ENCODE measurements around the gene SSX1. TPM values are rescaled to one million over a fixed set of nuclear protein-coding genes. Genes with fewer than 3 reads are reported as not detected.
"Not testable (repeated sequence)": the region's sequence is repeated elsewhere in the genome, so short reads cannot be mapped to it uniquely, and the experiment has no call there.

The SSX1 gene
- not detected for total RNA-seq

GRCh38 chrX:48255062-48255796 is at the start of gene SSX1:
SSX1 (plus strand) TSS chrX:48255392; CDS start chrX:48257242, 1,850 bp downstream.
- not testable (repeated sequence) for DNase-seq (ENCODE audit: low spot score); H3K9me3 ChIP-seq; H3K4me1 ChIP-seq; H3K27ac ChIP-seq; H3K27me3 ChIP-seq; H3K36me3 ChIP-seq; H3K4me3 ChIP-seq

GRCh38 chrX:48214341-48214740 is 40.9 kb upstream of the SSX1 start:
- H3K27ac ChIP-seq; H3K36me3 ChIP-seq; H3K4me1 ChIP-seq; H3K27me3 ChIP-seq; H3K4me3 ChIP-seq; DNase-seq (ENCODE audit: low spot score); H3K9me3 ChIP-seq: not testable (repeated sequence)

GRCh38 chrX:48224196-48224595 is 31.0 kb upstream of the SSX1 start:
- H3K27ac ChIP-seq; H3K4me3 ChIP-seq; H3K36me3 ChIP-seq; DNase-seq (ENCODE audit: low spot score); H3K9me3 ChIP-seq; H3K4me1 ChIP-seq; H3K27me3 ChIP-seq: not testable (repeated sequence)

- H3K4me3 ChIP-seq; H3K36me3 ChIP-seq; DNase-seq (ENCODE audit: low spot score): not testable (repeated sequence)
Measured at GRCh38 chrX:48252945-48253344, 2.2 kb upstream of the SSX1 start.

GRCh38 chrX:48274365-48274764 is 19.2 kb downstream of the SSX1 start:
- DNase-seq (ENCODE audit: low spot score); H3K9me3 ChIP-seq; H3K4me3 ChIP-seq; H3K36me3 ChIP-seq; H3K27me3 ChIP-seq; H3K27ac ChIP-seq; H3K4me1 ChIP-seq: not testable (repeated sequence)

More at GRCh38 chrX:48252945-48253344, 2.2 kb upstream of the SSX1 start:
- not testable (repeated sequence) for H3K9me3 ChIP-seq, H3K27me3 ChIP-seq, H3K27ac ChIP-seq, H3K4me1 ChIP-seq

GRCh38 chrX:48278958-48279357 is 23.8 kb downstream of the SSX1 start:
- H3K27ac ChIP-seq, result no peak overlapping the region
- no peaks in the 10 kb centered on the region for H3K36me3 ChIP-seq
- no peaks in the 10 kb centered on the region for H3K4me1 ChIP-seq
- H3K4me3 ChIP-seq, result no peak overlapping the region
- no peak for DNase-seq (ENCODE audit: low spot score)
- no peak for TF ChIP-seq CTCF (IDR thresholded peaks at IDR 0.05)
- H3K27me3 ChIP-seq, result no peaks in the 10 kb centered on the region
- H3K9me3 ChIP-seq, result no peaks in the 10 kb centered on the region

- not testable (repeated sequence) for H3K9me3 ChIP-seq; H3K36me3 ChIP-seq; H3K27me3 ChIP-seq; DNase-seq (ENCODE audit: low spot score); H3K4me1 ChIP-seq; H3K27ac ChIP-seq; H3K4me3 ChIP-seq
Measured at GRCh38 chrX:48280729-48281128, 25.5 kb downstream of the SSX1 start.

GRCh38 chrX:48306175-48306574 is 51.0 kb downstream of the SSX1 start:
- H3K27me3 ChIP-seq, result no peaks in the 10 kb centered on the region
- H3K36me3 ChIP-seq, result no peaks in the 10 kb centered on the region
- H3K9me3 ChIP-seq, result no peaks in the 10 kb centered on the region
- H3K27ac ChIP-seq, result no peak overlapping the region
- H3K4me1 ChIP-seq, result no peaks in the 10 kb centered on the region
- no peak overlapping the region for H3K4me3 ChIP-seq
- TF ChIP-seq CTCF (IDR thresholded peaks at IDR 0.05), result no peak
- no peak for DNase-seq (ENCODE audit: low spot score)

GRCh38 chrX:48313996-48314395 is 58.8 kb downstream of the SSX1 start:
- H3K27me3 ChIP-seq; DNase-seq (ENCODE audit: low spot score): not testable (repeated sequence)

More at GRCh38 chrX:48313996-48314395, 58.8 kb downstream of the SSX1 start:
- H3K4me3 ChIP-seq, H3K4me1 ChIP-seq, H3K36me3 ChIP-seq, H3K27ac ChIP-seq, H3K9me3 ChIP-seq: not testable (repeated sequence)

Other genes with a start within 250 kb of the SSX1 start
- not detected for gene SPACA5, start 248.4 kb upstream of the SSX1 start, total RNA-seq
- gene ZNF630, start 183.8 kb upstream of the SSX1 start, total RNA-seq, result 1 to 10 TPM; 2.7 to 3.9 TPM
- not detected for gene SPACA5B, start 124.8 kb upstream of the SSX1 start, total RNA-seq
- gene SSX5, start 58.6 kb upstream of the SSX1 start, total RNA-seq, result not detected
- not detected for gene SSX3, start 101.3 kb downstream of the SSX1 start, total RNA-seq
- gene SSX4, start 128.1 kb downstream of the SSX1 start, total RNA-seq, result not detected
- not detected for gene SSX4B, start 156.6 kb downstream of the SSX1 start, total RNA-seq
- gene SLC38A5, start 214.9 kb downstream of the SSX1 start, total RNA-seq, result 1 to 10 TPM; 2.2 to 4.9 TPM
- gene FTSJ1, start 220.8 kb downstream of the SSX1 start, total RNA-seq, result 10 to 100 TPM; 36.6 to 43.3 TPM